Measurements from ENCODE around the gene LRIT2.
A peak's percentile ranks its signal among the peaks of the same experiment; 100 is the strongest.

The LRIT2 gene

GRCh38 chr10:84241185-84241790, 15.9 kb upstream of the LRIT2 start, which contains the start of gene LRIT1:
Gene LRIT1, minus strand, starts transcription at chr10:84241546. Its CDS starts 107 bp downstream, at chr10:84241439.
- DNase-seq (ENCODE audit: low read depth in 3 of 3): no peak

DNA sequence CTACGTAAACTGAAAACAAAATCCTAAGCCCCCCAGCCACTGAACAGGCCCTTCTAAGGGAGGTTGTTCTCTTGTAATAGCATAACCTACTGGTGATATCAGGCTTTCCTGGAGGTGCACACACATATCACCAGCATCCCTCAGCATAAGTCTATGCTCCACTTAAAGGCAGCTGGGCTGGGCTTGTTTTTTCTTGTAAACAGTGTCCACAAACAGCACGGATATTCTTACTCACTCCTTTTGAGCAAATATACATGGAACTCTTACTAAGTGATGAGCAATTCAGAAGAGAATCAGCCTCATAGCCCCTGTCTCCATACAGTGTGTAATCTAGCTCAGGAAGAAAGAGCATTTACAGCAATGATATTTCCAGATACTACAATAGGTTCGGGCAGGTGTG, 13.6 kb upstream of the LRIT2 start:
- DNase-seq (ENCODE audit: low read depth in 3 of 3): no peak

DNA sequence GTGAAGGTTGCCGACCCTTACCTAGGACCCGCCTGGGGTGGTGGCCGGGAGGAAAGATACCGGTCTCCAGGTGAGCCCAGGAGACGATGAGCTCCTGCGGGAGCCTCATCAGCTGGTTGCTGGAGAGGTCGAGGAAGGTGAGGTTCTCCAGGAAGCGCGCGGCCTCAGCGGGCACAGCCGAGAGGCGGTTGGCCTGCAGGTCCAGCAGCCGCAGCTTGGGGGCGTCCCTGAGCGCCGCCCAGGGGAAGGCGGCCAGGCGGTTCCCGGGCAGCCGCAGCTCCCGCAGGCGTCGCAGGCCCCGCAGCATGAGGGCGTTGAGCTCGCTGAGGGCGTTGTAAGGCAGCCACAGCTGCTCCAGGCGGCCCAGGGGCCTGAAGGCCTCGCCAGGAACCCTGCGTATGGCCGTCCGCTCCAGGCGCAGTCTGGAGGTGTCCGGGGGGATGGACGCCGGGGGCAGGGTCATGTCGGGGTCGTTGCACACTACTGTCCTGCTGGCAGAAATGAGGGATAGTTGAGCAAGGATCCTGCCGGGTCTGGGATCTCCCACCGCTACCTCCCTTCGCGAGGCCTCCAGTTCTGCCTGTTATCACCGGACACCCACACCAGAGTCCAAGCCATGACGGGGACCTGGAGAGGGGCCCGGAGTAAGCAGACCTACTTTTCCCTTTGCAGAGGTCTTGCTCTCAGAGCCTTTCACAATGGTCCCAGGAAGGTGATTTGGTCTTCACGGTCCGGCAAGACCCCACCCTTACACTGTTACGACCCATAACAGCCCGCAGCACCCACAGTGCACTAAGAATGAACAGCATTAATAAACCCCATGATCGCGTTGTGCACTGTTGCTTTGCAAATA, 12.1 kb upstream of the LRIT2 start:
- DNase-seq (ENCODE audit: low read depth in 3 of 3): no peak

DNA sequence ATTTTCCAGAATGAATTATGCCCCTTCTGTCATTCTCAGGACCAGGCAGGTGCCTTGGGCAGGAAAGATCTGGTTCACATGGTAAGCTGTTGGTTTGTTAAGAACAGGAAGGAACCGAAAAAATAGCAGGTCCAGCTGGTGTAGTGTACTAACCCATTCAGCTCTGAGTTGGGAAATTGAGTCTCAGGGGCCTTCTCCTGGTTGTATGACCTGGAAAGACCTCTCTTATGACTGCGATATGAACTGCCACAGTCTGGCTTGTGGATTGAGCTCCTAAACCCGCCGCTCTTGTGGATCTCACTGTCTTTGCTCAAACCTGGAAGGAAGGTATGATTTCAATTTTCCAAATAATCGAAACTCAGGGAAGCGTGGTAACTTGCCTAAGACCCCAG, 11.5 kb upstream of the LRIT2 start:
- no peak for DNase-seq (ENCODE audit: low read depth in 3 of 3)

DNA sequence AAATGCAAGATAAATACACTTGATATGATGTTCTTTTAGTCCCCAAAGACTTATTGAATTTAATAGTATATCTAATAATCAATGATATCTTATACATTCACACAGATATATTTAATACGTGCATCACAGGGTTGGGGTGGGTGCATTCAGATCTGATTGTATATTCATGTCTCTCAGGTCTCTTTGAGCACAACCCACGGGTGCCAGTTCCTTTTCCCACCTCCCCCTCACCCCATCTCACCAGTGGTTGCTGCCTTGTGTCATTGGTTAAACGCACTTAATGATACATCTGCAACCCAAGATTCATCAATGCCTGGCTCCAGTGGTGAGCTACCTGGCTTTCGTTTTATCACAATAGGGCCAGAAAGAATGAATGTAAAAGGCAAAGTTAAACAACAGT, 9.8 kb upstream of the LRIT2 start:
- no peak for DNase-seq (ENCODE audit: low read depth in 3 of 3)

- no peak for DNase-seq (ENCODE audit: low read depth in 3 of 3)
These were observed 9.1 kb upstream of the LRIT2 start for GRCh38 chr10:84234479-84234878.

DNA sequence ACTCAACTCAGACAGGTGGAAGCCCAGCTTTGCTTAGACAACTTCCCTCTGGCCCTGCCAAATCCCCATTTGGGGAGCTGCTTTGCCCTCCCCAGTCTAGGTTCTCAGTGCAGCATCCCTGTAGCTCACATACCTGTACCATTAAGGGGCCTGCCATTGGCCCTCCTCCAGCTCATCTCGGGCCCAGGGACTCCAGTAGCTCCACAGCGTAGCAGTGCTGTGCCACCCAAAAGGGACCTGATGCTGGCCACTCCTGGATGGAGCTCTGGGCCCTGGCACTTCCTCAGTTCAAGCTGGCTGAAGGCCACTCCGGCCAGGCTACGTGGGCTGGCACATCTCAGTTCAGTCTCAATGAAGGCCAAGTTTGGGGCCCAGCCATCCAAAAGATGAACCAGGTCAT, 8.6 kb upstream of the LRIT2 start:
- no peak for DNase-seq (ENCODE audit: low read depth in 3 of 3)

DNA sequence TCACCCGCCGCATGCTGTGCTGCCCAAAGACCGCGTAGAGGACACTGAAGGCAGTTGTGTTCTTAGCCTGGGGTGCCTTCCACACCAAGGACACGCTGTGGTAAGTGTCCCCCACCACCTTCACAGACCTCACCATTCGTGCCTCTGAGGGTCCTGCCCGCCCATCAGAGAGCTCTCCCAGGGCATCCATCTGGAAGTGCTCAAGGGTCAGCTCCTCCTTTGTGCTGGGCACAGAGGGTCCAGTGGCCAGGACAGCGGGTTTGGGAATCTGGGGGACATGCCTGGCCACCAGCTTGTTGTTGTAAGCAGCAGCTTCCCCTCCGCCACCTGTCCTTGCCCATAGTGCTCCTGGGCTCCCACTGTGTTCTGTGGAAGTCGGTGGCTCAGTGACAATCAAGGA, 7.0 kb upstream of the LRIT2 start:
- no peak for DNase-seq (ENCODE audit: low read depth in 3 of 3)

- DNase-seq (ENCODE audit: low read depth in 3 of 3): no peak
These were observed 5.0 kb upstream of the LRIT2 start for GRCh38 chr10:84230359-84230758.

- no peak for DNase-seq (ENCODE audit: low read depth in 3 of 3)
These were observed 2.5 kb upstream of the LRIT2 start for GRCh38 chr10:84227810-84228209.

GRCh38 chr10:84226616-84227015, 1.3 kb upstream of the LRIT2 start:
- DNase-seq (ENCODE audit: low read depth in 3 of 3): no peak

DNA sequence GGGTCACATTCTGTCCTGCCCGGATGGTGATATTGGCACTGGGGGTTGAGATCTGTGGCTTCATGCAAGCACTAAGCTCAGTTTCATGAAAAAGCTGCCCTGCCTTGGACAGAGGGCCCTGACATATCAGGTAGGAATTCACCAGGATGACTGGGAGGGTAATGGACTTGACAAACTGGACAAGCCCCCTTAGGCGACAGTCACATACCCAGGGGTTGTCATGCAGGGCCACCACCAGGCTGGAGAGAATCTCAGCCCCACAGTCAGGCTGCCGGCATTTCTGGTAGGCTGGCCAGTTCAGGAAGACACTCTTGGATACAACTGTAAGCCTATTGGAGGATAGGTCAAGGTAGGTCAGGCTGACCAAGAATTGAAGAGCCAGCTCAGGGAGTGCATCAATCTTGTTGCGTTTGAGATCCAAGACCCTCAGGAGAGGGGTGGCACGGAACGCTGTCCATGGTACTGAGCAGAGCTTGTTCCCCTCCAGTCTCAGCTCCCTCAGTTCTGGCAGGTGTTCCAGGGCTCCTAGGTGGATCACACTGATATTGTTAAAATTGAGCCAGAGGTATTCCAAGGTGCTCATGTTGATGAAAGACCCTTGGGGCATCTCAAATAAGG, 824 bp downstream of the LRIT2 start:
- no peak for DNase-seq (ENCODE audit: low read depth in 3 of 3)

- no peak for DNase-seq (ENCODE audit: low read depth in 3 of 3)
These were observed 3.4 kb downstream of the LRIT2 start for GRCh38 chr10:84221916-84222315.

DNA sequence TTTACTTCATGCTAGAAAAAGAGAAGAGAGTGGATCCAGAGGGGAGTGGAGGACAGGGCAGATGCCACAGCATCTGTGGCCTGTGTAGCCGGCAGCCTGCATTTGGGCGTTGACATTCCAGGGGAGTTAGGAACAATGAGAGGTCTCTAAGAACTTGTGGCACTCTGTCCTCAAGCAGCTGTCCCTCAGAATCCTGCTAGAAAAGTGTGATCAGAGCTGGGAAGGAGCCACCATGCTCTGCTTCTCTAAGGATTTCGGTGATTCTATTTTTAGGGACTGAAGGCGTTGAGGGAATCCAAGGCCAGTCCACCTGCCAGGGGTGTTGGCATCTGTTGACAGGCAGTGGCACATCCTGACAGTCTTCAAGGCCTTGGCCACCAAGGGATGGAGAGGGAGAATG, 7.6 kb downstream of the LRIT2 start:
- no peak for DNase-seq (ENCODE audit: low read depth in 3 of 3)

- DNase-seq (ENCODE audit: low read depth in 3 of 3): no peak
These were observed 8.5 kb downstream of the LRIT2 start for GRCh38 chr10:84216834-84217233.

- peak in 2 of 3 donors; percentile 11 to 20 for DNase-seq (ENCODE audit: low read depth in 3 of 3)
These were observed 10.6 kb downstream of the LRIT2 start for GRCh38 chr10:84214612-84215235.

DNA sequence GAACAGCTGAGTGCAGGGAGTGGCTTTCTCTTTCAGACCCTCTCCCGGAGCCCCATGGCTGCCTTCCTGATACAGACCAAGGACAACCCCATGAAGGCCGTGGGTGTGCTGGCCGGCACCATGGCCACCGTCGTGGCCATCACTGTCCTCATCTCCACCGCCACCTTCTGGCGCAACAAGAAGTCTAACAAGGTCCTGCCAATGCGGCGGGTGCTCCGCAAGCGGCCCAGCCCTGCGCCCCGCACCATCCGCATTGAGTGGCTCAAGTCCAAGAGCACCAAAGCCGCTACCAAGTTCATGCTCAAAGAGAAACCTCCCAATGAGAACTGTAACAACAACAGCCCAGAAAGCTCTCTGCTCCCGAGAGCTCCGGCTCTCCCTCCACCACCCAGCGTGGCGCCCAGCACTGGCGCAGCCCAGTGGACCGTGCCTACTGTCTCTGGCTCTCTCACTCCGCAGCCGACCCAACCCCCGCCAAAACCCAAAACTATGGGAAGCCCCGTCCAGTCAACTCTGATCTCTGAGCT, 11.2 kb downstream of the LRIT2 start:
- DNase-seq (ENCODE audit: low read depth in 3 of 3): no peak

GRCh38 chr10:84213076-84213475, 12.3 kb downstream of the LRIT2 start:
- no peak for DNase-seq (ENCODE audit: low read depth in 3 of 3)

GRCh38 chr10:84212014-84212413, 13.3 kb downstream of the LRIT2 start:
- no peak for DNase-seq (ENCODE audit: low read depth in 3 of 3)

GRCh38 chr10:84211566-84211965, 13.8 kb downstream of the LRIT2 start:
- no peak for DNase-seq (ENCODE audit: low read depth in 3 of 3)

GRCh38 chr10:84208023-84208422, 17.3 kb downstream of the LRIT2 start:
- DNase-seq (ENCODE audit: low read depth in 3 of 3): no peak

DNA sequence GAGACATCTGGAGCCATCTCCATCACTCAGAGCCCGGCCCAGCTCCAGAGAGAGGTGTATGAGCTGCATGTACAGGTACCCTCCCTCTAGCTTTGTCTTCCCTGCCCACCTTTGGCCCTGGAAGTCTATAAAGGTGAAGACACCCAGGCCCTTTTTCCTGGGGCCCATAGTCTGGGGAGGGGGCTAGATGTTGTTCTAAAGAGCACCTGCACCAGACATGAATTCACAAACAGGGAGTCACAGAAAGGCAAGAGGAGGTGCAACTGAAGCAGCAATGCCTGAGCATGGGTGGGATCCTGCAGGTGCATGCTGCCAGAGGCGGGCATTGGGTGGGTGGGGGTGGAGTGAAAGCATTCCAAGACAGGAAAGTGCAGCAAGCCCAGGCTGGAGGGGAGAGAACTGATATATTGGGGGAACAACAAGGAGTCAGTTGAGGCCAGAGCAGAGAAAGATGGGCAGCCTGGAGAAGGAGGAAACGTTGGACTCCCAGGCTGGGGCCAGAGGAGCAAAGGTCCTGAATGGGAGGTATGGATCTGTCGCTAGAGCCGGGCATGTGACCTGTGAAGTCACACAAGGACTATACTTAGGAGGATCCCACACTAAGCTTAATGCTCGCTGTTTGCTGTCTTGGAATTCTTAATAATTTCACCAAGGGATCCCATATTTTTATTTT, 19.4 kb downstream of the LRIT2 start:
- DNase-seq (ENCODE audit: low read depth in 3 of 3): no peak

Measured in stimulated activated CD4-positive, alpha-beta T cell treated with anti-CD3 and anti-CD28 coated beads, TNF-alpha, amount 100 ng/mL, for 48 hours (primary cell).